ENCODE results near the gene SEPTIN8.
"Not testable (repeated sequence)": the region's sequence is repeated elsewhere in the genome, so short reads cannot be mapped to it uniquely, and the experiment has no call there.

SEPTIN8 gene

GRCh38 chr5:132812123-132812765, 35.2 kb upstream of the SEPTIN8 start:
- DNase-seq: peak; percentile 94

- no peak for DNase-seq
Observed at GRCh38 chr5:132810605-132811004, 33.6 kb upstream of the SEPTIN8 start.

- DNase-seq: no peak
Observed at GRCh38 chr5:132808866-132809265, 31.8 kb upstream of the SEPTIN8 start.

GRCh38 chr5:132808448-132808847, 31.4 kb upstream of the SEPTIN8 start:
- DNase-seq: no peak

GRCh38 chr5:132807163-132807838, 30.3 kb upstream of the SEPTIN8 start:
- DNase-seq: no peak

GRCh38 chr5:132806804-132807162, 29.7 kb upstream of the SEPTIN8 start:
- not testable (repeated sequence) for DNase-seq

GRCh38 chr5:132805872-132806271, 28.8 kb upstream of the SEPTIN8 start:
- not testable (repeated sequence) for DNase-seq

- DNase-seq: not testable (repeated sequence)
Observed at GRCh38 chr5:132804219-132804618, 27.2 kb upstream of the SEPTIN8 start.

- DNase-seq: not testable (repeated sequence)
Observed at GRCh38 chr5:132802685-132803066, 25.6 kb upstream of the SEPTIN8 start.

GRCh38 chr5:132802044-132802684, 25.1 kb upstream of the SEPTIN8 start:
- DNase-seq: no peak

- no peak for DNase-seq
Observed at GRCh38 chr5:132800545-132800944, 23.5 kb upstream of the SEPTIN8 start.

GRCh38 chr5:132799392-132799791, 22.4 kb upstream of the SEPTIN8 start:
- DNase-seq: no peak

- no peak for DNase-seq
Observed at GRCh38 chr5:132797651-132798050, 20.6 kb upstream of the SEPTIN8 start.

GRCh38 chr5:132791026-132791425, 14.0 kb upstream of the SEPTIN8 start:
- DNase-seq: no peak

- DNase-seq: no peak
Observed at GRCh38 chr5:132790201-132790865, 13.3 kb upstream of the SEPTIN8 start.

- DNase-seq: no peak
Observed at GRCh38 chr5:132788990-132789886, 12.2 kb upstream of the SEPTIN8 start.

GRCh38 chr5:132788508-132788907, 11.5 kb upstream of the SEPTIN8 start:
- DNase-seq: no peak

- DNase-seq: no peak
Observed at GRCh38 chr5:132787076-132787475, 10.0 kb upstream of the SEPTIN8 start.

- no peak for DNase-seq
Observed at GRCh38 chr5:132785864-132786263, 8.8 kb upstream of the SEPTIN8 start.

- DNase-seq: no peak
Observed at GRCh38 chr5:132785365-132785764, 8.3 kb upstream of the SEPTIN8 start.

- no peak for DNase-seq
Observed at GRCh38 chr5:132782101-132782500, 5.1 kb upstream of the SEPTIN8 start.

GRCh38 chr5:132781029-132781428, 4.0 kb upstream of the SEPTIN8 start:
- no peak for DNase-seq

GRCh38 chr5:132780577-132780976, 3.5 kb upstream of the SEPTIN8 start:
- DNase-seq: no peak
